GM12801 (cell line): ENCODE measurements around the gene OIT3.

Experiments
- CTCF ChIP-seq: IDR thresholded peaks from one replicate; pipeline ENCODE4 v1.5.1; 2011; ENCODE audit warnings: control low read depth; ENCODE audit not compliant: insufficient read length; ENCODE audit errors: extremely low read depth

The OIT3 gene

DNA sequence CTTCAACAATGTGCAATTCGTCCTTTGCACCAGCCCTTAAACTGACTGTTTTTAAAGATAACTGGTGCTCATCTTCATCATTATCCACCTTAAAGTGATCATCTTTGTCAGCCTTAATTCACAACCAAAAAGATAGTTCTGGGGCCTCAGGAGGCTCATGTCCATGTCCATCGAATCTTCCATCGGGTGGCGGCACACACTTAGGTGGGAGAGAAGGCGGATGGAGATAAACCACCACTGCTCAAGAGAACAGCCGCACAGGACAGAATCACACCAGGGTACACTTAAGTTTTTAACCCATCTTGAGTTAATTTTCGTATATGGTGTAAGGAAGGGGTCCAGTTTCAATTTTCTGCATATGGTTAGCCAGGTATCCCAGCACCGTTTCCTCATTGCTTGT is 24.8 kb downstream of the OIT3 start:
- TF ChIP-seq CTCF = no peak

DNA sequence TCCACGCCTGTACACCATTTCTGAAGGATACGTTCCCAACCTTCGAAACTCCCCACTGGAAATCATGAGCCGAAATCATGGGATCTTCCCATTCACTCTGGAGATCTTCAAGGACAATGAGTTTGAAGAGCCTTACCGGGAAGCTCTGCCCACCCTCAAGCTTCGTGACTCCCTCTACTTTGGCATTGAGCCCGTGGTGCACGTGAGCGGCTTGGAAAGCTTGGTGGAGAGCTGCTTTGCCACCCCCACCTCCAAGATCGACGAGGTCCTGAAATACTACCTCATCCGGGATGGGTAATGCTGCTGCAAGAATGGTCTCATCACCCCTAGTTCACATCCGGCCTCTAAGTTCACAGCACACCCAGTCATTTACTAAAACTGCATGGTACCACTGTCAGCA is 30.8 kb downstream of the OIT3 start:
- no peak for TF ChIP-seq CTCF

DNA sequence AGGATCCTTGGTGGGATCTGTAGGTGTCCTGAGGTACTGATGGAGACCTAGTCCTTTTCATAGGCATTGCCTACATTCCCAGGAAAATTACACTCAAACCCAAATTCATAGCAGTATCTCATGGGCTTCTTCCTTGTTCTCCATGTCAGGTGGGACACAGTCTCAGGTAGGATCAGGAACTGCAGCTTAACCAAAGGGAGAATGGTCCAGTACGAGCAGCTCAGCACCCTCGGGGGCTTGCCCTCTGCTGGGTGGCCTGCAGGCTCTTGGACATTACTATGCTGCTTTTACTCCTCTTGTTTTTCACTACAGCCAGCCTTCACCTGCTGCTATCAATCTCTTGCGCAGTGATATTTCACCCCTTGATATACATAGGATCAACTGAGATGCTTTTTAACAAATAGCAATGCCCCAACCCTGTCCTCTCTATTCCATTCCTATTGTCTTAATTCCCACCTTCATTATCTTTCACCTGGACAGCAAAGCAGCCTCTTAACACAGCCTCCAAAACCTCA is 32.5 kb downstream of the OIT3 start:
- TF ChIP-seq CTCF = no peak

GRCh38 chr10:72927485-72927884 is 33.9 kb downstream of the OIT3 start:
- no peak for TF ChIP-seq CTCF

DNA sequence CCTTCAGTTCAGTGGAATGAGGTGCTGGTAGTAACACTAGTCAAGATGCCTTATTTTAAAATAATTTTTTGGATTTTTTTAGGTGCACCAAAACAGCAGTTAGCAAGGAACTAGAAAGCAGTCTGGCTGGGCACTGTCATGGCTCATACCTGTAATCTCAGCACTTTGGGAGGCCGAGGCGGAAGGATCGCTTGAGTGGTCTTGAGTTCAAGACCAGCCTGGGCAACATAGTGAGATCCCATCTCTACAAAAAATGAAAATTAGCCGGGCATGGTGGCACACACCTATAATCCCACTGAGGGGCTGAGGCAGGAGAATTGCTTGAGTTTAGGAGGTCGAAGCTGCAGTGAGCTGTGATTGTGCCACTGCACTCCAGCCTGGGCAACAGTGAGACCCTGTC is 35.3 kb downstream of the OIT3 start:
- TF ChIP-seq CTCF = no peak

DNA sequence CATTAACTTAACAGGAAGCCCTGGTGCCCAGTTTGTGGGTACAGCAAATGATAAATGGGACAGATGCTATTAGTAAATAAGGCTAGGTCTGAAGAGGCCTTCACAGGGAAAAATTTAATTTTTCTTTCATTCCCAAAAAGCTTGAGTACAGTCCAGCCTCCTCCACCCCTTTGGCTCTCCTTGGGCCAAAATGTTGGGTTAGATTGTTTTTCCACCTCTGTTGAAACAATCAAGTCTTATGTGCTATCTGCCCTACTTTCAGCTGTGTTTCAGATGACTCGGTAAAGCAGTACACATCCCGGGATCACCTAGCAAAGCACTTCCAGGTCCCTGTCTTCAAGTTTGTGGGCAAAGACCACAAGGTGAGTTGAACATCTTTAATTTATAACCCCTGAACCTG is 36.7 kb downstream of the OIT3 start:
- TF ChIP-seq CTCF = no peak

GRCh38 chr10:72932259-72933015 is 38.9 kb downstream of the OIT3 start:
- no peak for TF ChIP-seq CTCF
